ENCODE data around the gene WDPCP.

Gene WDPCP

DNA sequence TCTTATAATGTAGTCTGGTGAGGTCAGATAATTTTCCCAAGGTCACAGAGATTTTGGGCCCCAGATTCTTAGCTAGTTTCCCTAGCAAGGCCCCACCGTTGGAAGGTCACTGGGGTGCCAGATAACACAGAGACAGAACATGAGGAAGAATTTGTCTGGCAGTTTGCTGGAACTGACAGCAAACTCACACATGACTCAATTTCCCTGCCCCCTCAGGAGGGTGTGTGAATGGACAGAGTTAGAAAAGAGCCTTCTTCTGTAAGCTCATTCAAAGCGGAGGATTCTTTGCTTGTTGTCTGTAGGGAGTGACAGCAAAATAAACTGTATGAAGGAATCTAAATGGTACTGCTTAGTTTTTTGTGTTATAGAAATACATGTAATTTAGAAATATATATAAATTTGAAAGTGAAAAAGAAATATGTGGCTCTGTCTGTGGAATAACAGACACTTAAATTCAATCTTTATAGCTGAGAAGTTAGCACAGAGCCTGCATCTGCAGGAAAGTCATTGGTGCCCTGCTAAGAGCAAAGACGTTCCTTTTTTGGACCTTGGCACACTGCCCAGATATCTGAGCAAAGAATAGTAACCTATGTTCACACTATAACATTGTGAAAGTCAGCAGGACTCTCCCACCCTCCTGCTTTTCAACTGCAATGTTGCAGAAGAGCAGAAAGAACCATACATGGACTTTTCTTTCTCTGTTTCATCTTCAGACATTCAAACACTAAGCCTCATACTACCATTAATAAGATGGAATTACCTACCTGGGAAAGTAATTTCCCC is 2.5 kb upstream of the WDPCP start:
- TF ChIP-seq EP300 (IDR thresholded peaks at IDR 0.05; ENCODE audit: borderline replicate concordance) (no peak), ZBTB7A (IDR thresholded peaks at IDR 0.05; ENCODE audit: low read depth) (no peak)
- TF ChIP-seq, protein P1, sequence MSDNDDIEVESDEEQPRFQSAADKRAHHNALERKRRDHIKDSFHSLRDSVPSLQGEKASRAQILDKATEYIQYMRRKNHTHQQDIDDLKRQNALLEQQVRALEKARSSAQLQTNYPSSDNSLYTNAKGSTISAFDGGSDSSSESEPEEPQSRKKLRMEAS (IDR thresholded peaks at IDR 0.05) = no peak

DNA sequence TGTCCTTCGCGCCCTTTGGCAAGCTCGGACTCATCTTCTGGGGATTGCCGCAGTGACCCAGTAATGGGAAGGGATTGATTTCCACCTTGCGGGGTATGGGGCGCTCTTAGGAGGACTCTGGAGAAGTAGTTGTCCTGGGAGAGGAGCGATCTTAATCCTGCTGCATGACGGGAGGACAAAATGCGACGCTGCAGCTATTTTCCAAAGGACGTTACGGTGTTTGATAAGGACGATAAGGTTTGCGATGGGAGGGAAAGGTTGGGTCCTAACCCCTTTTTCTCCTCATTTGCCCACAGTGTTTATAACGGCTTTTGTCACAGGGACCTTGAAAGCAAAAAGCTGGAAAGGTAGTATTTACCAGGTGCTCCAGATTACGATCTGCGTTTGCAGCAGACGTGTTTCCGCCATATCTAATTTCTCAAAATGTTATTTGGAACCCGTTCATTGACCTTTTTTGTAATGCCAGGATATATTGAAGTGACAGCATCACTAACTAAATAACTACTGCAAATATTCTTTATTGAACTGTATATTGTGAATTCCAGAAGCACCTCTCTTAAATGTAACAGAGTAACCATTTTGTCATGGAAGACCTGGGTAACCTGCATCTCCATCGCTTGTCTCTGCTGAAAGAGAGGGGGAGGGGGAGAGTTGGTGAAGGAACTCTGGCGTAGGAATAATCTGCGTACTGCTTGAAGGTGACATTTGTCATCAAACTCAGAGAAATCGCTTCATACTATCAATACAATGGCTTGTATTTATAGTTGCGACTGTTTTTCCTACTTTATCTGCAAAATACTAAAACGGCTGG is 1.1 kb upstream of the WDPCP start:
- TF ChIP-seq, protein P2, sequence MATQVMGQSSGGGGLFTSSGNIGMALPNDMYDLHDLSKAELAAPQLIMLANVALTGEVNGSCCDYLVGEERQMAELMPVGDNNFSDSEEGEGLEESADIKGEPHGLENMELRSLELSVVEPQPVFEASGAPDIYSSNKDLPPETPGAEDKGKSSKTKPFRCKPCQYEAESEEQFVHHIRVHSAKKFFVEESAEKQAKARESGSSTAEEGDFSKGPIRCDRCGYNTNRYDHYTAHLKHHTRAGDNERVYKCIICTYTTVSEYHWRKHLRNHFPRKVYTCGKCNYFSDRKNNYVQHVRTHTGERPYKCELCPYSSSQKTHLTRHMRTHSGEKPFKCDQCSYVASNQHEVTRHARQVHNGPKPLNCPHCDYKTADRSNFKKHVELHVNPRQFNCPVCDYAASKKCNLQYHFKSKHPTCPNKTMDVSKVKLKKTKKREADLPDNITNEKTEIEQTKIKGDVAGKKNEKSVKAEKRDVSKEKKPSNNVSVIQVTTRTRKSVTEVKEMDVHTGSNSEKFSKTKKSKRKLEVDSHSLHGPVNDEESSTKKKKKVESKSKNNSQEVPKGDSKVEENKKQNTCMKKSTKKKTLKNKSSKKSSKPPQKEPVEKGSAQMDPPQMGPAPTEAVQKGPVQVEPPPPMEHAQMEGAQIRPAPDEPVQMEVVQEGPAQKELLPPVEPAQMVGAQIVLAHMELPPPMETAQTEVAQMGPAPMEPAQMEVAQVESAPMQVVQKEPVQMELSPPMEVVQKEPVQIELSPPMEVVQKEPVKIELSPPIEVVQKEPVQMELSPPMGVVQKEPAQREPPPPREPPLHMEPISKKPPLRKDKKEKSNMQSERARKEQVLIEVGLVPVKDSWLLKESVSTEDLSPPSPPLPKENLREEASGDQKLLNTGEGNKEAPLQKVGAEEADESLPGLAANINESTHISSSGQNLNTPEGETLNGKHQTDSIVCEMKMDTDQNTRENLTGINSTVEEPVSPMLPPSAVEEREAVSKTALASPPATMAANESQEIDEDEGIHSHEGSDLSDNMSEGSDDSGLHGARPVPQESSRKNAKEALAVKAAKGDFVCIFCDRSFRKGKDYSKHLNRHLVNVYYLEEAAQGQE (IDR thresholded peaks at IDR 0.05; ENCODE audit: low read depth) = no peak
- TF ChIP-seq CREB1 (IDR thresholded peaks at IDR 0.05; ENCODE audit: low read depth) = no peak
- no peak for TF ChIP-seq TEAD4 (IDR thresholded peaks at IDR 0.05)
- no peak for TF ChIP-seq FOXM1 (IDR thresholded peaks at IDR 0.05; ENCODE audit: borderline replicate concordance, low read depth)
- TF ChIP-seq, protein P3, sequence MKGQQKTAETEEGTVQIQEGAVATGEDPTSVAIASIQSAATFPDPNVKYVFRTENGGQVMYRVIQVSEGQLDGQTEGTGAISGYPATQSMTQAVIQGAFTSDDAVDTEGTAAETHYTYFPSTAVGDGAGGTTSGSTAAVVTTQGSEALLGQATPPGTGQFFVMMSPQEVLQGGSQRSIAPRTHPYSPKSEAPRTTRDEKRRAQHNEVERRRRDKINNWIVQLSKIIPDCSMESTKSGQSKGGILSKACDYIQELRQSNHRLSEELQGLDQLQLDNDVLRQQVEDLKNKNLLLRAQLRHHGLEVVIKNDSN (IDR thresholded peaks at IDR 0.05) = no peak
- TF ChIP-seq NFIC (IDR thresholded peaks at IDR 0.05) = no peak
- TF ChIP-seq ZBTB7A (IDR thresholded peaks at IDR 0.05; ENCODE audit: low read depth) = no peak
- no peak for TF ChIP-seq CEBPB (IDR thresholded peaks at IDR 0.05)

DNA sequence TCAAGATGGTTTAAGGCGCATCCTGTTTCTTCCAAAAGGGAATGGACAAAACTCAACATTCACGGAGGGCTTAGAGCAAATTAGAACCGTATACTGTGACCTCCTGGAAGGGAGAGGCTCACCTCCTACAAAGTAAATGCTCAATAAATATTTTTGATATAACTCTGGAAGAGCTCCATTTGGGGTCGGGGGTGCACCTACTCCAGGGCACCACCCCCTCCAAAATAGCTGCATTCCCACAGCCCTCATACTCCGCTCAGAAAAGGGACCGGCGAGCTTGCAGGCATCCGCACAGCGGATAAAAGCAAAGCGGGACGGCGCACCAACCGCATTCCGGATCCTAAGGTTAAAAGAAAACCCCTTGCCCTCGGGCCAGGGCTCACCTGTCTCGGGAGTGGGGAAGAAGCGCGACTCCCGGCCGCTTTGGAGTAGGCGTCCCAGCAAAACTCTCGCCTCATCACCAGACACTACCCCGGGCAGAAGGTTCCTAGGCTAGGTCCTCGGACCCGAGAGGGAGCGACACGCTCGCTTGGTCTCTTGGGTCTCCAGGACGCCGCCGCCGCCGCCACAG is 378 bp downstream of the WDPCP start:
- TF ChIP-seq EP300 (IDR thresholded peaks at IDR 0.05; ENCODE audit: borderline replicate concordance) = no peak
- TF ChIP-seq FOXM1 (IDR thresholded peaks at IDR 0.05; ENCODE audit: borderline replicate concordance, low read depth) = no peak
- TF ChIP-seq ZBTB7A (IDR thresholded peaks at IDR 0.05; ENCODE audit: low read depth) = 0 out of 2 replicates have a peak, but pooled peaks have one; percentile 43
- TF ChIP-seq RAD21 (IDR thresholded peaks at IDR 0.05; ENCODE audit: low read depth) = no peak
- TF ChIP-seq, protein P2 (IDR thresholded peaks at IDR 0.05; ENCODE audit: low read depth) = no peak
- TF ChIP-seq, protein P1 (IDR thresholded peaks at IDR 0.05) = no peak

DNA sequence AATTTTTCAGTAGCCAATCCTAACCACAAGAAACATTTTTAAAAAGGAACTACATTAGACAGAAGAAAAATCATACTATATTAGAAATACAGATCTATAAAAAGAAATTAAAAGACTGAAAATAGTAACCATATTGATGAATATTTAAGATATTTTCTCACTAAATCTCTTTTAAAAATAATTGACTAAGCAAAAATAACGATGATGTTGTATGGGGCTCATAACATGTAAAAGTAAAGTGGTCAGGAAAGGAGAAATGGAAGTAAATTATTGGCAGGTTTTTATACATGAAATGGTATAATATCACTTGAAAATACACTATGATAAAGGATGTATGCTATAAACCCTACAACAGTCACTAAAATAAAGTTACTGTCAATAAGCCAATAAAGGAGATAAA is 5.4 kb downstream of the WDPCP start:
- TF ChIP-seq ZBTB7A (IDR thresholded peaks at IDR 0.05; ENCODE audit: low read depth) (no peak), RAD21 (IDR thresholded peaks at IDR 0.05; ENCODE audit: low read depth) (no peak), EGR1 (IDR thresholded peaks at IDR 0.05) (no peak), CREB1 (IDR thresholded peaks at IDR 0.05; ENCODE audit: low read depth) (no peak), CEBPB (IDR thresholded peaks at IDR 0.05) (no peak), FOXM1 (IDR thresholded peaks at IDR 0.05; ENCODE audit: borderline replicate concordance, low read depth) (no peak), TCF12 (IDR thresholded peaks at IDR 0.05; ENCODE audit: low read depth) (no peak), YY1 (IDR thresholded peaks at IDR 0.05; ENCODE audit: low read depth) (no peak), EP300 (IDR thresholded peaks at IDR 0.05; ENCODE audit: borderline replicate concordance) (no peak), TEAD4 (IDR thresholded peaks at IDR 0.05) (no peak), NFIC (IDR thresholded peaks at IDR 0.05) (no peak), TAF1 (IDR thresholded peaks at IDR 0.05; ENCODE audit: low read depth) (no peak)
- TF ChIP-seq, protein P2 (IDR thresholded peaks at IDR 0.05; ENCODE audit: low read depth) = no peak
- TF ChIP-seq, protein P1 (IDR thresholded peaks at IDR 0.05) = no peak
- TF ChIP-seq, protein P3 (IDR thresholded peaks at IDR 0.05) = no peak

Data from Ishikawa (cell line).